Glutamatergic neuron (in vitro differentiated cells): ENCODE results near the gene PLA2G4B. TPM values are rescaled to one million over a fixed set of nuclear protein-coding genes. Genes with fewer than 3 reads are reported as not detected.

Experiments
- DNase-seq: peaks from one replicate; pipeline ENCODE4 v3.0.0; 2022
- H3K27ac Mint-ChIP-seq: one replicate; pipeline ENCODE4 v1.8.0; 2020; ENCODE audit warnings: mild to moderate bottlenecking, mixed read lengths, inconsistent platforms; ENCODE audit not compliant: unreplicated experiment
- H3K27me3 Mint-ChIP-seq: one replicate; pipeline ENCODE4 v1.8.0; 2020; ENCODE audit warnings: mild to moderate bottlenecking, moderate library complexity, mixed read lengths, inconsistent platforms; ENCODE audit not compliant: unreplicated experiment
- H3K36me3 Mint-ChIP-seq: one replicate; pipeline ENCODE4 v1.8.0; 2020; ENCODE audit warnings: mild to moderate bottlenecking, mixed read lengths, inconsistent platforms; ENCODE audit not compliant: unreplicated experiment
- H3K4me1 Mint-ChIP-seq: one replicate; pipeline ENCODE4 v1.8.0; 2020; ENCODE audit warnings: mild to moderate bottlenecking, low read depth, mixed read lengths, inconsistent platforms; ENCODE audit not compliant: unreplicated experiment
- H3K4me3 Mint-ChIP-seq: one replicate; pipeline ENCODE4 v1.8.0; 2020; ENCODE audit warnings: mild to moderate bottlenecking, mixed read lengths, inconsistent platforms; ENCODE audit not compliant: unreplicated experiment
- H3K9me3 Mint-ChIP-seq: one replicate; pipeline ENCODE4 v1.8.0; 2020; ENCODE audit warnings: mild to moderate bottlenecking, moderate library complexity, mixed read lengths, inconsistent platforms; ENCODE audit not compliant: unreplicated experiment
- total RNA-seq: library from RNA; stranded (reverse); fragmentation: NEBNext Ultra II Directional; extraction: Animal tissue kit (Norgen Biotek cat#: 25700); gene quantifications from one replicate; pipeline ENCODE4 v1.2.1, GENCODE V29; 2021; ENCODE audit not compliant: unreplicated experiment
- TF ChIP-seq, protein P1 (sequence below): fragments of 200-600 bp; sonication (generic); IDR thresholded peaks from one replicate; pipeline ENCODE4 v1.5.0; 2021; ENCODE audit not compliant: partially characterized antibody, unreplicated experiment

Gene PLA2G4B
- total RNA-seq, 1 donor from 2014 or later = 17.9 TPM

DNA sequence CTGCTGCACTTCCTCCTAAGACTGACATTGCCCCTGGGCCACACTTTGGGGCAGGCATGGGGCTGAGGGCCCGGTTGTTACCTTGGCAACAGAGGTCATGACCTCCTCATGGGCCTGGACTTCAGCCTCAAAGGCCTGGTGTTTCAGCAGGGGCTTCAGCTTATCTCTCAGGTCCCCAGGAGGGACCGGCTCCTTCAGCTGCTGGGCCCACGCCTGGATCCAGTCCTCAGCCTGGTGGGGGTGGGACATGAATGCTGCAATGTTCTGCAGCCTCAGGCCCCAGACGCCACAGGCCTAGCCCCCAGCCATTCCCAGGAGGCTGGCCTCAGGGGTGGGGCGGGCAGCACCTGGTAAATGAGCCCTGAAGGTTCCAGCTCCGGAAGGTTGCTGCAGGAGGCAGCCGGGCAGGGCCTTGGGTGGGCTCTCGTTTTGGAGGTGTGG lies 27.6 kb downstream of the PLA2G4B start:
- peaks cover 5% of the 10 kb centered on the region for H3K27me3 Mint-ChIP-seq
- no peak overlapping the region for H3K27ac Mint-ChIP-seq
- no peaks in the 10 kb centered on the region for H3K36me3 Mint-ChIP-seq
- no peak for DNase-seq
- H3K4me3 Mint-ChIP-seq = no peak overlapping the region
- H3K4me1 Mint-ChIP-seq = no peaks in the 10 kb centered on the region
- TF ChIP-seq, protein P1, sequence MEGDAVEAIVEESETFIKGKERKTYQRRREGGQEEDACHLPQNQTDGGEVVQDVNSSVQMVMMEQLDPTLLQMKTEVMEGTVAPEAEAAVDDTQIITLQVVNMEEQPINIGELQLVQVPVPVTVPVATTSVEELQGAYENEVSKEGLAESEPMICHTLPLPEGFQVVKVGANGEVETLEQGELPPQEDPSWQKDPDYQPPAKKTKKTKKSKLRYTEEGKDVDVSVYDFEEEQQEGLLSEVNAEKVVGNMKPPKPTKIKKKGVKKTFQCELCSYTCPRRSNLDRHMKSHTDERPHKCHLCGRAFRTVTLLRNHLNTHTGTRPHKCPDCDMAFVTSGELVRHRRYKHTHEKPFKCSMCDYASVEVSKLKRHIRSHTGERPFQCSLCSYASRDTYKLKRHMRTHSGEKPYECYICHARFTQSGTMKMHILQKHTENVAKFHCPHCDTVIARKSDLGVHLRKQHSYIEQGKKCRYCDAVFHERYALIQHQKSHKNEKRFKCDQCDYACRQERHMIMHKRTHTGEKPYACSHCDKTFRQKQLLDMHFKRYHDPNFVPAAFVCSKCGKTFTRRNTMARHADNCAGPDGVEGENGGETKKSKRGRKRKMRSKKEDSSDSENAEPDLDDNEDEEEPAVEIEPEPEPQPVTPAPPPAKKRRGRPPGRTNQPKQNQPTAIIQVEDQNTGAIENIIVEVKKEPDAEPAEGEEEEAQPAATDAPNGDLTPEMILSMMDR = no peak
- peaks cover 2% of the 10 kb centered on the region for H3K9me3 Mint-ChIP-seq

DNA sequence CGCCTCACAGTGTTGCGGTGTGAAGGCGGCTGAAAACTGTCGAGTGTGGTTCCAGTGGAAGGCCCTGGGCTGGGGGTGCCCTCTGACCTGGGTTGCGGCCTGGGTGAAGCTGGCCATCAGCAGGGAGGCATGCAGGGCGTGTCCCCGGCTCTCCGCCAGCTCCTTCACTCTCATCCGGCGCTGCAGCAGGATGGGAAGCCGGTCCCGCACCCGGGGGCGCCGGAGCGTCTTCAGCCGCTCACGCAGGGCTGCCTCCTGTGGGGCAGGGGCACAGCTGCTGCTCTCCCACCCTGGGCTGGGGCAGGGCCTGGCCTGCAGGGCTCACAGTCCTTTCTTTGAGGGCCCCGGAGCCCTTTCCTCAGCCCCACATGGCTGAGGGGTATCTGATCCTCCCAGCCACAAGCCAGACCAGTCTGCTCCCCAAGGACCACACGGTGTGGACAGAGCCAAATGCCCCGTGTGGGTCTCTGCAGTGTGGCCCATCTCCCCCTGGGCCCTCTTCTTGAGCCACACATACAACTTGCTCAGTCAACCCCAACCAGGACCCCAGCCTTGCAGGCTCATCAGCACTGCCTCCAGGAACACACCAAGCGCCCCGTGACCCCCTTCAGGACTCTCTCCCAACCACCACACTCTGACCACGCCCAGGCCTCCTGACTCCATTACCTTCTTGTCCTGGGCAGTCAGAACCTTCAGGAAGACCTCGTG lies 28.4 kb downstream of the PLA2G4B start:
- no peak overlapping the region for H3K4me3 Mint-ChIP-seq
- H3K4me1 Mint-ChIP-seq = no peaks in the 10 kb centered on the region
- peaks cover 2% of the 10 kb centered on the region for H3K9me3 Mint-ChIP-seq
- no peaks in the 10 kb centered on the region for H3K36me3 Mint-ChIP-seq
- peaks cover 5% of the 10 kb centered on the region for H3K27me3 Mint-ChIP-seq
- TF ChIP-seq, protein P1 = no peak
- no peak for DNase-seq
- no peak overlapping the region for H3K27ac Mint-ChIP-seq

DNA sequence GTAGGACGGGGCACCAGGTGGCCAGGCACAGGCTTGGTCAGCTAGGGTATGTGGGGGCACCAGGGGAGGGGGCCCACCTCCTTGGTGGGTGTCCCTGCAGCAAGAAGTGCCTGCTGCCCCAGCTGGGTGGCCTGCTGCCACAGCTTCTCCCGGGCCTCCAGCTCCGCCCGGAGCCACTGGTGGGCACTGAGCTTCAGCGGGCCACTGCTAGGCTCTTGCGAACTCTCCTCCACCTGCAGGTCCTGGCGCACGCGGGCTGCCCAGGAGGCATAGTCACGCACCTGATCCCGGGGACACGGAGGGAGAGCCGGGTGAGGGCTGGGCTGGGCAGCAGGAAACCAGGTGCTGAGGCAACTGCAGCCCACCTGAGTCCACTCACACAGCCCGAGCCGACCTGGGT lies 29.7 kb downstream of the PLA2G4B start:
- Mint-ChIP-seq H3K27ac (no peak overlapping the region), H3K27me3 (peaks cover 6% of the 10 kb centered on the region), H3K4me3 (no peak overlapping the region), H3K36me3 (peaks cover 5% of the 10 kb centered on the region), H3K4me1 (no peaks in the 10 kb centered on the region), H3K9me3 (peaks cover 2% of the 10 kb centered on the region)
- DNase-seq = no peak
- TF ChIP-seq, protein P1 = no peak

DNA sequence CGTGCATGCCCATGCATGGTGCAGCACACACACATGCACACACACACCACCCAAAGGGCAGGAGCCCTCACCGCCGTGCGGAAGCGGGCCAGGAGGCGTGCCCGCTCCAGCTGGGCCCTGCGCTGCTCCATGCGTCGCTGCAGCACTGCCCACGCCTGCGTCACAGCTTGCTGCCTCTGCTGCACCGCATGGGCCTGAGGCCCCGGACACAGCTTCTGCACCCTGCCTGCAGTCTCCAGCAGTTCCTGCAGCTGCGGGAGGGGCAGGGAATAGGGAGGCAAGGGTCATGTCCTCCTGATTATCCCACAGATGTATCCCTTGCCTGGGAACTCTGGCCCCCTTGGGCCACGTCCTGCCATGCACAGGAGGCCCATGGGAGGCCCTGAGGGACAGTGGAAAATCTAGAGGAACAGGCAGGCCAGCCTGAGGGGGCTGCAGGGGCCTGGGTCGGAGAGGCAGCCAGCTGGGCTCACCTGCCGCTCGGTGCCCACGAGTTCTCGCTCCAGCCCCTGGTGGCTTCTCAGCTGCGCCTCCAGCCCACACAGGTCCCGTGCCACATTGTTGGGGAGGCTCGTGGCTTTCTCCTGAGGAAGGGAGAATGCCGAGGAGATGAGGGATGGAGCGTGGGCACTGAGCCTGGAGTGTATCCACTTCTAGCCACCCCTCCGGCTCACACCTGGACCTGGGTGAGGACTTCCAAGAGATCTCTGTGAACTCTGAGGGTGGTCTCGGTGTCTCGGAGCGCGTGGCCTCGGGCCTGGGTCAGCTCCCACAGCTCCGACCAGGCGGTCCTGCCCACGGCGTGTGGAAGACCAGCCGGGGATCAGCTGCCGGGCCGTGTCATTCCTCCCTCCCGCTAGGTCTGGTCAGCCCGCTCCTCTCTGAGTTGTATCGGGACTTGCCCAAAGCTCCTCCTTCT lies 31.4 kb downstream of the PLA2G4B start:
- Mint-ChIP-seq H3K4me1 (no peaks in the 10 kb centered on the region), H3K4me3 (no peak overlapping the region), H3K36me3 (peaks cover 5% of the 10 kb centered on the region), H3K27ac (no peak overlapping the region), H3K9me3 (peaks cover 2% of the 10 kb centered on the region), H3K27me3 (peaks cover 6% of the 10 kb centered on the region)
- TF ChIP-seq, protein P1 = no peak
- no peak for DNase-seq

DNA sequence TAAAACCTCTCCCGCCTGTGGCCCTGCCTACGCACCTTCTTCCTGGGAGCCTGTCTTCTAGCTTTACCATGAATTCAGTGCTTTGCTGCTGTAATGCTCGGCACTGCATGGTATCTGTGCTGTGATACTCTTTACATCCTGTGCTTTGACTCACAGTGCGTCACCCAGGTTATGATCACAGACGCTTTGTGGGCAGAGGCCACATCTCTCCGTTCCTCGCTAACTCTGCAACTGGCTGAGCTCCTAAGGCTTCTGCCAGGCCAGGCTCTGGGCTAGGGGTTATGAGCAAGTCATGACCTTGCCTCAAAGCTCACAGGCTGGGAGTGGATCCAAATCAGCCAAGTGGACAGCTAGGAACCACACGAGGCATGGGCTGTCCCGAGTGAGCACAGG lies 32.0 kb downstream of the PLA2G4B start:
- TF ChIP-seq, protein P1 = no peak
- peaks cover 5% of the 10 kb centered on the region for H3K36me3 Mint-ChIP-seq
- no peaks in the 10 kb centered on the region for H3K4me1 Mint-ChIP-seq
- H3K27me3 Mint-ChIP-seq = peaks cover 9% of the 10 kb centered on the region
- DNase-seq = no peak
- peaks cover 2% of the 10 kb centered on the region for H3K9me3 Mint-ChIP-seq
- no peak overlapping the region for H3K4me3 Mint-ChIP-seq
- no peak overlapping the region for H3K27ac Mint-ChIP-seq
